Mononuclear cell (primary cell): Measurements from ENCODE around the gene NPAP1. TPM values are rescaled to one million over a fixed set of nuclear protein-coding genes. Genes with fewer than 3 reads are reported as not detected.

ENCODE experiments used
- H3K27me3 ChIP-seq: 2 replicates; pipeline ENCODE4 v1.6.0; 2011; ENCODE audit warnings: low read length, control low read depth; ENCODE audit not compliant: insufficient read depth
- H3K4me1 ChIP-seq: 2 replicates; pipeline ENCODE4 v1.5.1; 2011; ENCODE audit warnings: mild to moderate bottlenecking, low read length, control low read depth; ENCODE audit not compliant: insufficient read depth
- H3K4me3 ChIP-seq: 2 replicates; pipeline ENCODE4 v1.5.1; 2011; ENCODE audit warnings: mild to moderate bottlenecking, low read length, moderate library complexity
- H3K9me3 ChIP-seq: 2 replicates; pipeline ENCODE4 v1.5.1; 2011; ENCODE audit warnings: low read depth, mild to moderate bottlenecking, control low read depth, low read length
- total RNA-seq: library from RNA; depleted of rRNA; stranded (reverse); fragments of >200 nt; gene quantifications from one replicate; pipeline ENCODE4 v1.2.3, GENCODE V29; 2012

The NPAP1 gene
- total RNA-seq, 1 donor = not detected

DNA sequence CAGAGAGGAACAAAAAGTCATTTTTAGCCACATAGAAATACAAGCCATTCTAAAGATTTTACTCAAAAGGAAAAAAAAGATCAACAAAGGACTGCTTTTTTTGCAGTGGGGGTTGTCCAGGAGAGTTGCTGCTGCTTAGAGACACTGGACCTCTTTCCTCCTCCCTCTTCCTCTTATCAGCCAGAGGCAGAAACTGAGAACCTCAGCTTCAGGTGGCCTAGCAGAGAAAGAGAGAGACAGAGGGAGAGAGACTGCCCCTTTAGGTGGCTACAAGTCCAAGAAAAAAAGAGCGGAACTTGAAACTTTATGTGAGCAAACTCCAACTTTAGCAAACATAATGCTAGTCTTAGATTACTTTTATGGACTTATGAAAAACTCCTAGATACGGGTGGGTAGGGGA is 54.2 kb downstream of the NPAP1 start:
- Histone ChIP-seq H3K4me1 (no peaks in the 10 kb centered on the region), H3K4me3 (no peak overlapping the region), H3K9me3 (no peaks in the 10 kb centered on the region), H3K27me3 (no peaks in the 10 kb centered on the region)
